Endothelial cell of umbilical vein (primary cell): Measurements from ENCODE around the gene DDX24. TPM values are rescaled to one million over a fixed set of nuclear protein-coding genes. Genes with fewer than 3 reads are reported as not detected.

Source experiments
- BruUV-seq: library from RNA; stranded (reverse); fragments of 400-500 nt; replicated peaks from 2 replicates; lab custom pipeline; 2021; lab: Mats Ljungman, UMichigan
- CTCF ChIA-PET: fragments of 300-600, 350-600 bp; sonication (Branson Sonifier 250); formaldehyde crosslinking; loops from one replicate; lab custom pipeline; 2021; ENCODE audit warnings: antibody characterized with exemption, inconsistent platforms; lab: Charles Lee
- POLR2A ChIA-PET: fragments of 300-600, 350-600 bp; sonication (Branson Sonifier 250); formaldehyde crosslinking; loops from one replicate; lab custom pipeline; 2021; ENCODE audit warnings: antibody characterized with exemption, inconsistent platforms; lab: Charles Lee
- DNase-seq: peaks from one replicate; pipeline ENCODE4 v3.0.0-alpha.2; 2011; ENCODE audit warnings: low read depth, low spot score
- FAIRE-seq: peaks from 2 replicates; lab custom pipeline; 2011; peaks lifted over from hg19 to GRCh38; lab: Jason Lieb, UNC
- H2AFZ ChIP-seq: 2 replicates; pipeline ENCODE4 v1.6.0; 2012; ENCODE audit warnings: low read depth, low read length, control low read depth, inconsistent platforms
- H3K27ac ChIP-seq: 2 replicates; pipeline ENCODE4 v1.5.1; 2011; ENCODE audit warnings: low read depth, mild to moderate bottlenecking, control low read depth, low read length, moderate library complexity; ENCODE audit not compliant: insufficient read depth
- H3K27me3 ChIP-seq, 2 experiments: 2 replicates each; pipeline versions ENCODE4 v1.6.0 to v1.6.1; 2011; ENCODE audit warnings: low read length in 2 of 2, mixed read lengths in 1 of 2; ENCODE audit not compliant: control insufficient read depth in 2 of 2, insufficient read depth in 2 of 2
- H3K36me3 ChIP-seq, 2 experiments: 2 replicates in 1 of 2; 3 replicates in 1 of 2; pipeline ENCODE4 v1.5.1; 2011; ENCODE audit warnings: low read length in 2 of 2, mild to moderate bottlenecking in 1 of 2, moderate library complexity in 1 of 2; ENCODE audit not compliant: control insufficient read depth in 2 of 2, insufficient read depth in 2 of 2; ENCODE audit errors: extremely low read depth in 1 of 2
- H3K4me1 ChIP-seq: 3 replicates; pipeline ENCODE4 v1.5.1; 2011; ENCODE audit warnings: mild to moderate bottlenecking, low read length; ENCODE audit not compliant: control insufficient read depth, insufficient read depth; ENCODE audit errors: extremely low read depth
- H3K4me2 ChIP-seq: 2 replicates; pipeline ENCODE4 v1.6.1; 2011; ENCODE audit warnings: low read length, control low read depth, mixed read lengths; ENCODE audit not compliant: insufficient read depth
- H3K4me3 ChIP-seq, 3 experiments: fragments of 200-600 bp in 1 of 3; sonication (generic), shearing (Covaris generic) in 1 of 3; replicated peaks in 1 of 3; 2 replicates each; pipeline ENCODE4 v1.5.1; 2011 to 2016; ENCODE audit warnings: control low read depth in 3 of 3, low read length in 3 of 3, mild to moderate bottlenecking in 2 of 3, inconsistent platforms in 1 of 3, low read depth in 1 of 3, moderate library complexity in 1 of 3; ENCODE audit not compliant: insufficient read depth in 1 of 3
- H3K79me2 ChIP-seq: 2 replicates; pipeline ENCODE4 v1.6.0; 2012; ENCODE audit warnings: low read length, inconsistent platforms; ENCODE audit not compliant: control insufficient read depth, insufficient read depth
- H3K9ac ChIP-seq: replicated peaks from 2 replicates; pipeline ENCODE3; 2011; ENCODE audit warnings: low read length, control low read depth; ENCODE audit not compliant: insufficient read depth; ENCODE audit errors: extremely low read depth
- H3K9me1 ChIP-seq: replicated peaks from 3 replicates; pipeline ENCODE4 v1.6.0; 2011; ENCODE audit warnings: mild to moderate bottlenecking, low read length; ENCODE audit not compliant: control insufficient read depth, insufficient read depth; ENCODE audit errors: extremely low read depth
- H3K9me3 ChIP-seq: replicated peaks from 2 replicates; pipeline ENCODE4 v1.5.1; 2012; ENCODE audit warnings: low read length, inconsistent platforms; ENCODE audit not compliant: control insufficient read depth, insufficient read depth
- H4K20me1 ChIP-seq: replicated peaks from 2 replicates; pipeline ENCODE3; 2011; ENCODE audit warnings: mild to moderate bottlenecking, low read length; ENCODE audit not compliant: control insufficient read depth, insufficient read depth; ENCODE audit errors: extremely low read depth
- EZH2 ChIP-seq: IDR thresholded peaks from 2 replicates; pipeline ENCODE4 v1.6.1; 2012; ENCODE audit warnings: borderline replicate concordance, low read depth, mild to moderate bottlenecking, moderate library complexity, low read length, inconsistent platforms; ENCODE audit not compliant: severe bottlenecking
- FOS ChIP-seq: IDR thresholded peaks from 2 replicates; pipeline ENCODE4 v1.6.1; 2011; ENCODE audit warnings: mild to moderate bottlenecking, low read length, moderate library complexity, borderline replicate concordance; ENCODE audit not compliant: insufficient read depth
- GATA2 ChIP-seq: IDR thresholded peaks from 2 replicates; pipeline ENCODE4 v1.7.0; 2011; ENCODE audit warnings: low read depth, mild to moderate bottlenecking, moderate library complexity, mixed read lengths, low read length; ENCODE audit not compliant: insufficient read length, insufficient read depth
- JUN ChIP-seq: IDR thresholded peaks from 2 replicates; pipeline ENCODE4 v1.6.1; 2011; ENCODE audit warnings: borderline replicate concordance, low read depth; ENCODE audit not compliant: insufficient read length, insufficient read depth
- MYC ChIP-seq: IDR thresholded peaks from one replicate; pipeline ENCODE4 v1.6.1; 2011; ENCODE audit warnings: mild to moderate bottlenecking, low read depth, low read length
- POLR2A ChIP-seq: IDR thresholded peaks from 2 replicates; pipeline ENCODE4 v1.6.1; 2012; ENCODE audit warnings: low read depth, mild to moderate bottlenecking, control low read depth, low read length
- POLR2AphosphoS5 ChIP-seq: IDR thresholded peaks from 2 replicates; pipeline ENCODE4 v1.6.1; 2012; ENCODE audit warnings: low read depth, mild to moderate bottlenecking, control low read depth, low read length, moderate library complexity; ENCODE audit not compliant: insufficient read depth
- dilution Hi-C: fragments of 300-500 bp; cut with MboI; formaldehyde crosslinking; loops from one replicate; pipeline ENCODE4 v1.15.0; 2019; ENCODE audit warnings: low sequenced_read_pairs; ENCODE audit not compliant: extremely low pct_ligation_motif_present
- intact Hi-C: fragments of 100-400 bp; cut with micrococcal nuclease; formaldehyde crosslinking; loops from one replicate; pipeline ENCODE4 v1.10.0; 2022
- polyA plus RNA-seq, 4 experiments: library from polyadenylated mRNA; depleted of rRNA in 3 of 4; stranded (reverse) in 3 of 4; unstranded in 1 of 4; fragments of >200 nt; gene quantifications; 2 replicates each; pipeline versions ENCODE4 v1.2.1 to v1.2.3, GENCODE V29; 2011 to 2012; ENCODE audit warnings: missing spikeins in 1 of 4
- total RNA-seq: library from RNA; stranded (reverse); gene quantifications from 2 replicates; pipeline ENCODE4 v1.2.3, GENCODE V29; 2021
- TF ChIP-seq, protein P1 (sequence below): IDR thresholded peaks from 2 replicates; pipeline ENCODE4 v1.6.1; 2011; ENCODE audit not compliant: insufficient read depth, insufficient read length
- TF ChIP-seq, protein P2 (sequence below), 2 donors: IDR thresholded peaks; 1 replicate in 1 of 2; 2 replicates in 1 of 2; pipeline ENCODE4 v1.5.1; 2011; ENCODE audit warnings: low read length in 2 of 2, mild to moderate bottlenecking in 2 of 2, moderate library complexity in 2 of 2, control low read depth in 1 of 2, inconsistent platforms in 1 of 2, low read depth in 1 of 2; ENCODE audit not compliant: insufficient read depth in 1 of 2; ENCODE audit errors: extremely low read depth in 1 of 2

DDX24 gene
- total and polyA plus RNA-seq, 2 donors (not counting 3 experiments of a cell fraction or from before 2014, with no cell fraction given): 88.3 to 141 TPM

DNA sequence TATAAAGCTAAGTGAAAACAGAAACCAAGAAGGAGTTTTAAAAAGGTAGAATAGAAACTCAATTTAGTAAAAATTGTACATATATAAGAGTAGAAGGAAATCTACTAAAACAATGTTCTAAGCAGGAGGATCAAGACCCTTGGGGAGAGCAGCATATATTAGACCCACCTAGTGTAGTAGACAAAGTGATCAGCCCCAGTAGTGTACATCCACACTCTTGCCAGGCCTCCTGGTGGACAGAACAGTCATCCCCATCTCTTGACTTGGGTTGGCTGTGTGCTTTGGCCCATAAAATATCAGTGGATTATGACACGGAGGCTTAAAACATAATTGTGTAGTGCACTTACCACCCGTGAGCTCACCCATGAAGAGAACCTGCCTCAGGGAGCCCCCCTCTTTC, 65.8 kb downstream of the DDX24 start:
- Histone ChIP-seq H3K9ac (no peak overlapping the region), H3K4me2 (no peak overlapping the region), H4K20me1 (no peaks in the 10 kb centered on the region), H2AFZ (no peak overlapping the region), H3K9me3 (no peaks in the 10 kb centered on the region), H3K36me3 (no peaks in the 10 kb centered on the region), H3K4me3 (no peak overlapping the region), H3K79me2 (no peaks in the 10 kb centered on the region), H3K27ac (no peak overlapping the region), H3K9me1 (no peaks in the 10 kb centered on the region), H3K4me1 (no peaks in the 10 kb centered on the region), H3K27me3 (peaks cover 0 to 5% of the 10 kb centered on the region in 2 experiments)
- BruUV-seq: no TSS peak
- intact Hi-C loops: no loop called here
- TF ChIP-seq POLR2A (no peak), GATA2 (no peak), JUN (no peak), MYC (no peak), POLR2AphosphoS5 (no peak), EZH2 (no peak), FOS (no peak)
- TF ChIP-seq, protein P1, sequence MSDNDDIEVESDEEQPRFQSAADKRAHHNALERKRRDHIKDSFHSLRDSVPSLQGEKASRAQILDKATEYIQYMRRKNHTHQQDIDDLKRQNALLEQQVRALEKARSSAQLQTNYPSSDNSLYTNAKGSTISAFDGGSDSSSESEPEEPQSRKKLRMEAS: no peak
- TF ChIP-seq, protein P2, sequence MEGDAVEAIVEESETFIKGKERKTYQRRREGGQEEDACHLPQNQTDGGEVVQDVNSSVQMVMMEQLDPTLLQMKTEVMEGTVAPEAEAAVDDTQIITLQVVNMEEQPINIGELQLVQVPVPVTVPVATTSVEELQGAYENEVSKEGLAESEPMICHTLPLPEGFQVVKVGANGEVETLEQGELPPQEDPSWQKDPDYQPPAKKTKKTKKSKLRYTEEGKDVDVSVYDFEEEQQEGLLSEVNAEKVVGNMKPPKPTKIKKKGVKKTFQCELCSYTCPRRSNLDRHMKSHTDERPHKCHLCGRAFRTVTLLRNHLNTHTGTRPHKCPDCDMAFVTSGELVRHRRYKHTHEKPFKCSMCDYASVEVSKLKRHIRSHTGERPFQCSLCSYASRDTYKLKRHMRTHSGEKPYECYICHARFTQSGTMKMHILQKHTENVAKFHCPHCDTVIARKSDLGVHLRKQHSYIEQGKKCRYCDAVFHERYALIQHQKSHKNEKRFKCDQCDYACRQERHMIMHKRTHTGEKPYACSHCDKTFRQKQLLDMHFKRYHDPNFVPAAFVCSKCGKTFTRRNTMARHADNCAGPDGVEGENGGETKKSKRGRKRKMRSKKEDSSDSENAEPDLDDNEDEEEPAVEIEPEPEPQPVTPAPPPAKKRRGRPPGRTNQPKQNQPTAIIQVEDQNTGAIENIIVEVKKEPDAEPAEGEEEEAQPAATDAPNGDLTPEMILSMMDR (IDR thresholded peaks at IDR 0.05; ENCODE audit: extremely low read depth in 1 of 2, insufficient read depth in 1 of 2, low read depth in 1 of 2, low read length in 2 of 2): no peak
- dilution Hi-C loops: no loop called here
- FAIRE-seq: no peak
- ChIA-PET POLR2A (no interaction called here), CTCF (interaction anchor here (1.2 to 2.4 kb wide), 2 partner anchors 15 to 75 kb away, joined by 3 to 9 read pairs; no protein-coding TSS in a partner anchor)
- no peak for DNase-seq
